GM10266 (cell line): ENCODE data around the gene MIS12.

Experiments
- DNase-seq: peaks from one replicate; pipeline ENCODE4 v3.0.0; 2012; ENCODE audit errors: extremely low spot score
- TF ChIP-seq, protein P1 (sequence below): IDR thresholded peaks from 2 replicates; pipeline ENCODE4 v1.5.1; 2012; ENCODE audit warnings: mild to moderate bottlenecking, low read depth; ENCODE audit not compliant: control insufficient read depth, insufficient read depth; ENCODE audit errors: missing control alignments

Gene MIS12

DNA sequence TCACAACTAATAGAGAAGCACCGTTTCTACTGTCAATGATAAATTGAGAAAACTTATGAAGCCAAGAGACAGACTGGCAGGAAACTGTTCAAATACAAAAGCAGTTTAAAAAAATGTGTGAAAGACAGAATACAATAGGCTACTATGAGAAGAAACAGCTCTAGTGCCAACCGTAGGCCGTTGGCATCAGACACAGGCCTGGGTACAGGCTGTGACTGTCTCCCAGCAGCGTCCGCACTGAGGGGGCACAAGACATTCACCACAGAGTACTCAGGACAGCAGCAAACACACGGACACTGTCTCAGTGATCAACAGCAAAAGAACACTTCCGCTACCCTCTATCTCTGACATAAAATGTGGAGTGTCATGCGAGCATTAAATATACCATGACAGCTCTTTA lies 39.6 kb upstream of the MIS12 start:
- DNase-seq: no peak
- TF ChIP-seq, protein P1, sequence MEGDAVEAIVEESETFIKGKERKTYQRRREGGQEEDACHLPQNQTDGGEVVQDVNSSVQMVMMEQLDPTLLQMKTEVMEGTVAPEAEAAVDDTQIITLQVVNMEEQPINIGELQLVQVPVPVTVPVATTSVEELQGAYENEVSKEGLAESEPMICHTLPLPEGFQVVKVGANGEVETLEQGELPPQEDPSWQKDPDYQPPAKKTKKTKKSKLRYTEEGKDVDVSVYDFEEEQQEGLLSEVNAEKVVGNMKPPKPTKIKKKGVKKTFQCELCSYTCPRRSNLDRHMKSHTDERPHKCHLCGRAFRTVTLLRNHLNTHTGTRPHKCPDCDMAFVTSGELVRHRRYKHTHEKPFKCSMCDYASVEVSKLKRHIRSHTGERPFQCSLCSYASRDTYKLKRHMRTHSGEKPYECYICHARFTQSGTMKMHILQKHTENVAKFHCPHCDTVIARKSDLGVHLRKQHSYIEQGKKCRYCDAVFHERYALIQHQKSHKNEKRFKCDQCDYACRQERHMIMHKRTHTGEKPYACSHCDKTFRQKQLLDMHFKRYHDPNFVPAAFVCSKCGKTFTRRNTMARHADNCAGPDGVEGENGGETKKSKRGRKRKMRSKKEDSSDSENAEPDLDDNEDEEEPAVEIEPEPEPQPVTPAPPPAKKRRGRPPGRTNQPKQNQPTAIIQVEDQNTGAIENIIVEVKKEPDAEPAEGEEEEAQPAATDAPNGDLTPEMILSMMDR: no peak

DNA sequence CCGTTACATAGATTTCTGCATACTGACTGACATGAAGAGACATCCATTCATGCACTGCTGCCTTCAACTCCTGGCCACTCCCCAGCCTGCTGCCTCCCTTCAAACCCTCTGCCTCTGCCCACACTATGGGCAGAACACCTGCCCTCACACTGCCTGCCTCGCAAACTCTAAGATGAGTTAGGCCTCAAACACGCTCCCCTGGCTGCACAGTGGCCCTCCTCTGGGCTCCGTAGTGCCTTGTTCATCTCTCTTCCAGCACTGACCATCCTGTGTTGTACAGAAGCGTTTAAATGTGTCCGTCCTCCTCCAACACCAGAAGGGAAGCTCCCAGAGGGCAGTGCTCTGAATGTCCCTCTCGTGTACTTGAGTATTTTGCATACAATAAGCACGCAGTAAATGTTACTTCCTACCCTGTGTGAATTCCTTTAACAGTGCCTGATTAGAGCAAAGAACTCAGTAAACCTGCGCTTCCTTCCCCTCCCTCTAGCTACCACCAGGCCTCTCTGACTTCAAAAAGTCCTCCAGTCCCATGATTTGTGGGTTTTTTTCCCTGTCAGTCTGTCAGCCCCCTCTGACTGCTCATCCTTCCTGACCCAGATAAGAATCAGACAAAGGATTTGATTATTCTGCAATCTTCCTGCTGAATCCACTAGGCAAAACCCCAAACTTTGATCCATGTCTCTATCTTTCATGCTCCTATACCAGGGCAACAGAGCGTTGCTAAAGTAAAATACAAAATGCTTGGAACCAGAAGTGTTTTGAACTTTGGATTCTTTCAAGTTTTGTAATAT lies 21.5 kb upstream of the MIS12 start:
- DNase-seq: no peak
- TF ChIP-seq, protein P1: no peak

DNA sequence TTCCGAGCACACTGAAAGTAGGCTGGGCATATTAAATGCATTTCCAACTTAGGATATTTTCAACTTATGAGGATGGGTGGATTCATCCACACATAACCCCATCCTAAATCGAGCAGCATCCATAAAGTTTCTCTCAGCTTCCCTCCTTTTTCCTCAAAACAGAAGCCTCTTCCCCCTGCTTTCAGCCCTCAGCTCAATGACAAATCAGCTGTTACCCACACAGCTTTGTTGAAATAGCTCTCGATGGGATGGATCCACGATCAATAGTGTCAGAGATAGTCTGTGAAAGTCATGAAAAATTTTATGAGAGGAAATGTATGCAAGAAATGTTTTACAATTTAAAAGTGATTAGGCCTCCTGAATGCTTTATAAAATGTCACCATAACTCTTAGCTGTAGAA lies 20.1 kb upstream of the MIS12 start:
- TF ChIP-seq, protein P1: no peak
- no peak for DNase-seq

- TF ChIP-seq, protein P1: no peak
- DNase-seq: no peak
These were observed 18.9 kb upstream of the MIS12 start for GRCh38 chr17:5467416-5467815.

GRCh38 chr17:5468075-5468473 lies 18.3 kb upstream of the MIS12 start:
- peak; percentile 26 for DNase-seq

GRCh38 chr17:5472511-5472910 lies 13.9 kb upstream of the MIS12 start:
- no peak for DNase-seq
- TF ChIP-seq, protein P1: no peak

More at GRCh38 chr17:5468075-5468473, 18.3 kb upstream of the MIS12 start:
- TF ChIP-seq, protein P1: no peak

DNA sequence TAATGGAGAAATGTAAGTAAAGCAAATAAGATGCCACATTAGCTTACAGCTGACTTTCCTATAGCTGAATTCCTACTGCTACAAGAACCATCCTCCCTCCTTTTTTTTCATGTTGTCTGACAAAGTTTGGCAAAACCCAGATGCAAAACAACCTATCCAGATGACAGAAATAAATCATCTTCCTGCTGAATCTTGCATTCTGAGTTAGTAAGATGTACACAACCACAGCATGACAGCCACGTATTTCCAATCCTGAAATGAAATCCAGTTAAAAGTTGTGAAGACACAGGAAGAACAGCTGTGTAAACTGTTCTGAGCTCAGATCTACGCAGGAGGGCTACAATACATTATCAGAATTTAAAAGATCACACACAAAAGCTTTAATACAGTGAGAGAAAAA lies 12.5 kb upstream of the MIS12 start:
- TF ChIP-seq, protein P1: no peak
- no peak for DNase-seq
